ENCODE results near the gene CACNA1B. TPM values are rescaled to one million over a fixed set of nuclear protein-coding genes. Genes with fewer than 3 reads are reported as not detected.

The CACNA1B gene
- total RNA-seq, 1 experiment from 2014 or later: 7.8 TPM

GRCh38 chr9:138049779-138050471 is 172.3 kb downstream of the CACNA1B start:
- WGBS (ENCODE audit: extremely low coverage, insufficient read length, low lambda C conversion rate): no CpG with 5 or more reads among the region's 24 CpGs
- H2BK20ac ChIP-seq (ENCODE audit: low read depth, low read length, poor library complexity, severe bottlenecking): no peak overlapping the region
- no peaks in the 10 kb centered on the region for H3K9me3 ChIP-seq (ENCODE audit: control insufficient read depth, low read depth, low read length)
- no peak overlapping the region for H4K5ac ChIP-seq (ENCODE audit: insufficient read length, low read depth, low read length)
- no peaks in the 10 kb centered on the region for H3K4me1 ChIP-seq (ENCODE audit: insufficient read depth, low read length)
- H3K4me2 ChIP-seq (ENCODE audit: insufficient read depth, insufficient read length, low read length): no peak overlapping the region
- no peak overlapping the region for H3K14ac ChIP-seq (ENCODE audit: insufficient read depth, low read length)
- no peak overlapping the region for H2BK15ac ChIP-seq (ENCODE audit: low read depth, low read length)
- no peaks in the 10 kb centered on the region for H4K20me1 ChIP-seq (ENCODE audit: control insufficient read depth, insufficient read depth, insufficient read length)
- H4K8ac ChIP-seq (replicated peaks; ENCODE audit: insufficient read length, low read depth, low read length): no peak overlapping the region
- no peak overlapping the region for H2AK5ac ChIP-seq (ENCODE audit: insufficient read length, low read length)
- Mint-ChIP-seq H3K36me3 (ENCODE audit: insufficient read depth in 1 of 3, low read depth in 3 of 3) (peaks cover 12 to 34% (median 18%) of the 10 kb centered on the region in 3 experiments; a peak in 6 of 7 replicates), H3K9me3 (no peaks in the 10 kb centered on the region), H3K27me3 (ENCODE audit: low read depth) (no peaks in the 10 kb centered on the region), H3K27ac (peak overlapping the region in 1 of 3 experiments; percentile 88; a peak in 1 of 7 replicates), H3K4me1 (peaks cover 4 to 16% of the 10 kb centered on the region in 2 experiments), H3K4me3 (no peak overlapping the region)
- no peaks in the 10 kb centered on the region for H3K79me2 ChIP-seq (ENCODE audit: insufficient read depth, low read length)
- 0 out of 3 replicates have a peak, but pooled peaks have one; percentile 18 for TF ChIP-seq CTCF (conservative IDR thresholded peaks at IDR 0.05)
- no peaks in the 10 kb centered on the region for H3K23me2 ChIP-seq (ENCODE audit: insufficient read length, low read depth, low read length, poor library complexity, severe bottlenecking)
- no peaks in the 10 kb centered on the region for H3K27me3 ChIP-seq (ENCODE audit: insufficient read depth, low read length)
- no peak overlapping the region for H3K56ac ChIP-seq (ENCODE audit: insufficient read length, low read depth, low read length)
- H2AFZ ChIP-seq (ENCODE audit: low read length): no peak overlapping the region
- no peak overlapping the region for H4K91ac ChIP-seq (ENCODE audit: insufficient read length, low read depth, low read length)
- H3K23ac ChIP-seq (ENCODE audit: insufficient read length, low read depth, low read length): no peak overlapping the region
- no peak overlapping the region for H3K9ac ChIP-seq (ENCODE audit: extremely low read depth, insufficient read length, low read length)
- no peaks in the 10 kb centered on the region for H3K79me1 ChIP-seq (ENCODE audit: insufficient read depth, low read depth, low read length, poor library complexity, severe bottlenecking)
- H2BK12ac ChIP-seq (ENCODE audit: insufficient read length, low read depth, low read length): no peak overlapping the region
- H3K18ac ChIP-seq (ENCODE audit: insufficient read length, low read depth, low read length): no peak overlapping the region
- DNase-seq: no peak
- no peak overlapping the region for H3K4ac ChIP-seq (ENCODE audit: low read depth, low read length)
- no peak overlapping the region for H2BK120ac ChIP-seq (ENCODE audit: low read depth, low read length, poor library complexity, severe bottlenecking)
- H3K27ac ChIP-seq (ENCODE audit: insufficient read length, low read depth, low read length): no peak overlapping the region
- no peak overlapping the region for H2BK5ac ChIP-seq (ENCODE audit: insufficient read length, low read length)
- no peak overlapping the region for H3T11ph ChIP-seq (ENCODE audit: low read length)
